ENCODE measurements around the gene FASN.

The FASN gene

GRCh38 chr17:82072827-82073226 lies 25.2 kb downstream of the FASN start:
- no peak for DNase-seq

GRCh38 chr17:82070611-82071010 lies 27.4 kb downstream of the FASN start:
- no peak for DNase-seq

GRCh38 chr17:82065638-82066303 lies 32.3 kb downstream of the FASN start, which contains the start of gene DUS1L:
Gene DUS1L (minus strand): TSS chr17:82065804. CDS start chr17:82065059, 745 bp downstream.
- peak; percentile 17 to 44 for DNase-seq

- no peak for DNase-seq
These were observed 32.8 kb downstream of the FASN start for GRCh38 chr17:82065193-82065637.

- peak in 1 of 2 experiments; percentile 33 for DNase-seq
These were observed 33.4 kb downstream of the FASN start for GRCh38 chr17:82064433-82065192.

- DNase-seq, result no peak
These were observed 34.3 kb downstream of the FASN start for GRCh38 chr17:82063424-82064415.

- DNase-seq, result no peak
These were observed 35.1 kb downstream of the FASN start for GRCh38 chr17:82062984-82063368.

- DNase-seq, result no peak
These were observed 35.7 kb downstream of the FASN start for GRCh38 chr17:82062076-82062983.

GRCh38 chr17:82061047-82061925 lies 36.8 kb downstream of the FASN start:
- no peak for DNase-seq

- no peak for DNase-seq
These were observed 37.4 kb downstream of the FASN start for GRCh38 chr17:82060614-82061013.

GRCh38 chr17:82060001-82060380 lies 38.0 kb downstream of the FASN start:
- DNase-seq, result no peak

GRCh38 chr17:82059272-82060000 lies 38.6 kb downstream of the FASN start:
- DNase-seq, result no peak

GRCh38 chr17:82058855-82059249 lies 39.2 kb downstream of the FASN start:
- DNase-seq, result no peak

- DNase-seq, result no peak
These were observed 39.7 kb downstream of the FASN start for GRCh38 chr17:82058230-82058854.

- no peak for DNase-seq
These were observed 41.1 kb downstream of the FASN start for GRCh38 chr17:82056729-82057621.

GRCh38 chr17:82055965-82056728 lies 41.9 kb downstream of the FASN start:
- no peak for DNase-seq

- DNase-seq, result no peak
These were observed 42.7 kb downstream of the FASN start for GRCh38 chr17:82055023-82055964.

Measured in SHP77 (cell line).